ENCODE data around the gene HAUS3.
"Not testable (repeated sequence)": the region's sequence is repeated elsewhere in the genome, so short reads cannot be mapped to it uniquely, and the experiment has no call there.

Gene HAUS3

DNA sequence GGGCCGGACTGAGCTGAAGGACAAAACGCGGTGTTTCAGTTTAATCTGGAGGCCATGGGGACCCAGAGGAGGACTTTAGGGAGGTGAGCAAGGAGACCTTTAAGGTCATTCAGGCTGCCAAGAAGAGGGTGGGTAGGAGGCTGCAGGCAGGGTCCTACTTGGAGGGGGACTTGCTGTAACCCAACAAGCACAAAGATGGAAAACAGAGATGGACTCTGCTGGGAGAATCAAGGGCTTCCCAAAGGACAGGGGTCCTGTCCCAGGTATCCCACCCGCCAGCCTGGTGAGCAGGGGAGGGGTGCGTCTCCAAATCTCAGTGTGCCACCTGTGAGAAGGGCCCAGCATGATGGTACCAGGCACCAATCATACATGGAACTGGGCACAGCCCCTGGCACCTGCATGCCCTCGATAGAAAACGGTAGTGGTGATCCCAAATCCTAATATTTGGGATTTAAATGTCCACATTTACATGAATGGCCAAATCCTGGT lies 3.9 kb upstream of the HAUS3 start:
- Histone ChIP-seq H3K27ac (no peak overlapping the region), H3K4me3 (no peak overlapping the region), H3K9ac (ENCODE audit: insufficient read length) (no peak overlapping the region), H3K36me3 (ENCODE audit: insufficient read depth, low read length) (no peaks in the 10 kb centered on the region), H3K9me3 (ENCODE audit: low read depth, low read length) (no peaks in the 10 kb centered on the region)
- no peak for DNase-seq (ENCODE audit: low read depth, low spot score)
- TF ChIP-seq EZH2 (IDR thresholded peaks at IDR 0.05) (no peak), FOXP2 (optimal IDR thresholded peaks at IDR 0.05; ENCODE audit: control extremely low read depth, extremely low read length, insufficient read depth) (no peak), POLR2AphosphoS5 (IDR thresholded peaks at IDR 0.05; ENCODE audit: borderline replicate concordance, low read depth, low read length) (no peak)

DNA sequence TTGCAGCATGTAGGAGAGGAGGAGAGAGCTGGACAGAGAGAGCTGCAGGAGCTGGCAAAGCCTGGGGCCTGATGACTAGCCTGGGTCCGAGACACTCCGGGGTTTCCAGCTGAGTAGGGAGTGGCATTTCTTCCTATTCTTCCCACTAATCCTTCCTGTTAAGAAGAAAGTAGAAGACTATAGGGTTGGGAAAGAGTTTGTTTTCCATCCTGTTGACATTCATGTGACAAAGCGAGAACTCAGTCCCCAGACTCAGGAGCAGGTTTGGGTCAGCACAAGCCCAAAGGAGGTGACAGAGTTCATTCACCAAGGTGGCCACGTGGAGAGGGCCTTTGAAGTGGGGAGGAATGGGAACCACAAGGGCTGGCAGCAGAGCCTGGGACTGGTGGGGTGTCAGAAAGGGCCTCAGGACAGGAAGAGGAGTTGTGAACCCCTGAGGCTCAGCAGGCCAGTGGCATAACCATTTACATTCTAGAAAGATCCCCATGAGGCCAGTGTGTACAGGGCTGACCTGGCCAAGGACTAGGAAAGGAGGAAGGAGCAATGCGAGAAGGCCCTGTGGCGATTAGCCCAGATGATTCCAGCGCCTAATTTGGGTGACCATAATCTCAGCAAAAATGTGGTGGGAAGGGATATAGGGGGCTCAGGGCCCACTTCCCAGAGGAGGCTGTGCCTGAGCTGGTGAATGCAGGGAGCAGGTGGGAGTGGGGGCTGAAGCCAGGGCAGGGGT lies 3.3 kb upstream of the HAUS3 start:
- no peak for DNase-seq (ENCODE audit: low read depth, low spot score)
- no peak overlapping the region for H3K9ac ChIP-seq (ENCODE audit: insufficient read length)
- peak overlapping the region; percentile 77 for H3K27ac ChIP-seq
- H3K9me3 ChIP-seq (ENCODE audit: low read depth, low read length): no peaks in the 10 kb centered on the region
- no peak overlapping the region for H3K4me3 ChIP-seq
- TF ChIP-seq POLR2AphosphoS5 (IDR thresholded peaks at IDR 0.05; ENCODE audit: borderline replicate concordance, low read depth, low read length) (no peak), EZH2 (IDR thresholded peaks at IDR 0.05) (no peak), FOXP2 (optimal IDR thresholded peaks at IDR 0.05; ENCODE audit: control extremely low read depth, extremely low read length, insufficient read depth) (no peak)
- H3K36me3 ChIP-seq (ENCODE audit: insufficient read depth, low read length): peaks cover under 1% of the 10 kb centered on the region; the same call in 1 of the 2 replicates

DNA sequence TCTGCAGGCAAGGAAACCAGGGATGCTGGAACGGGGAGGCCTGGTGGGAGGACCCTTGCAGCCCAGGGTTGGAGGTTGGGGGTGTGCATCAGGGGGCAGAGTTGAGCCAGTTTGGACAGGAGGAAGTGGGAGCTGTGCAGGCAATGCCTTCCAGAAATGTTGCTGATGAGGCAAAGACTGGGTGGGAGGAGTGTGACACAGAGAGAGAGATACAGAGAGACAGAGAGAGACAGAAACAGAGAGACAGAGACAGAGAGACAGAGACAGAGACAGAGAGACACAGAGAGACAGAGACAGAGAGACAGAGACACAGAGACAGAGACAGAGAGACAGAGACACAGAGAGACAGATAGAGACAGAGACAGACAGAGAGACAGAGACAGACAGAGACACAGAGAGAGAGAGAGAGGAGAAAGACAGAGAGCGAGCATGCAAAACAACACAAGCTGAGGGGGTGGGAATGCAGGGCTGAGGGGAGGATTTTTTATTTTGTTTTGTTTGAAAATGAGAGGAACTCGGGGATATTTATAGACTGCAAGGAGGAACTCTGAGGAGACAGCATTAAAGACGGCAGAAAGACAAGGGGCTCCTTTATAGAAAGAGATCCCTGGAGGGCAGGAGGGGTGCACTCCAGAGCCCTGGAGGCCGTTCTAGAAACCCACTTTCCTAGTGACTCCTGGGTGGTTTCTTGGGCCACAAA lies 1.9 kb upstream of the HAUS3 start:
- TF ChIP-seq POLR2AphosphoS5 (IDR thresholded peaks at IDR 0.05; ENCODE audit: borderline replicate concordance, low read depth, low read length) (no peak), FOXP2 (optimal IDR thresholded peaks at IDR 0.05; ENCODE audit: control extremely low read depth, extremely low read length, insufficient read depth) (no peak), EZH2 (IDR thresholded peaks at IDR 0.05) (no peak)
- peaks cover 14% of the 10 kb centered on the region for H3K36me3 ChIP-seq (ENCODE audit: insufficient read depth, low read length)
- H3K4me3 ChIP-seq: peak overlapping the region; percentile 18; the same call in 1 of the 2 replicates
- no peak for DNase-seq (ENCODE audit: low read depth, low spot score)
- no peak overlapping the region for H3K9ac ChIP-seq (ENCODE audit: insufficient read length)
- H3K9me3 ChIP-seq (ENCODE audit: low read depth, low read length): no peaks in the 10 kb centered on the region
- peak overlapping the region; percentile 77 for H3K27ac ChIP-seq

DNA sequence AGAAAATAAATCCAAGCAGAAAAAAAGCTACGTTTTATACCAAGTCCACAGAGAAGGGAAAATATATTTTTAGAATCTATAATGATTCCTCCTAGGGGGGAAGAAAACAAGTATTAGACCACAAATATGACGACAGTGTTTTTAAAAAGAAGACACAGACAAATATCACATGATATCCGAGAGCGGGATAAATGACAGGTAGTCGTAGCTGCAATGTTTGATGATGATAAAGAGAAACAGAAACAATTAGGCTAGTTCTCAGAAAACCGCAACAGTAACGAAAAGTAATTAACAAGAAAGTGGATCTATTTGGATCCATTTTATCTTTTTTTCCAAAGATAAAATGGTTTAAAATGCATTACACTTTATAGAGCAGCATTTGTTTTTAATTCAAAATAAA lies 918 bp downstream of the HAUS3 start:
- H3K4me3 ChIP-seq: peak overlapping the region; percentile 87
- TF ChIP-seq POLR2AphosphoS5 (IDR thresholded peaks at IDR 0.05; ENCODE audit: borderline replicate concordance, low read depth, low read length) (no peak), FOXP2 (optimal IDR thresholded peaks at IDR 0.05; ENCODE audit: control extremely low read depth, extremely low read length, insufficient read depth) (no peak), EZH2 (IDR thresholded peaks at IDR 0.05) (no peak)
- peak overlapping the region; percentile 74 for H3K9ac ChIP-seq (ENCODE audit: insufficient read length)
- H3K27ac ChIP-seq: no peak overlapping the region
- no peak for DNase-seq (ENCODE audit: low read depth, low spot score)
- H3K36me3 ChIP-seq (ENCODE audit: insufficient read depth, low read length): peaks cover 36% of the 10 kb centered on the region
- H3K9me3 ChIP-seq (ENCODE audit: low read depth, low read length): no peaks in the 10 kb centered on the region

DNA sequence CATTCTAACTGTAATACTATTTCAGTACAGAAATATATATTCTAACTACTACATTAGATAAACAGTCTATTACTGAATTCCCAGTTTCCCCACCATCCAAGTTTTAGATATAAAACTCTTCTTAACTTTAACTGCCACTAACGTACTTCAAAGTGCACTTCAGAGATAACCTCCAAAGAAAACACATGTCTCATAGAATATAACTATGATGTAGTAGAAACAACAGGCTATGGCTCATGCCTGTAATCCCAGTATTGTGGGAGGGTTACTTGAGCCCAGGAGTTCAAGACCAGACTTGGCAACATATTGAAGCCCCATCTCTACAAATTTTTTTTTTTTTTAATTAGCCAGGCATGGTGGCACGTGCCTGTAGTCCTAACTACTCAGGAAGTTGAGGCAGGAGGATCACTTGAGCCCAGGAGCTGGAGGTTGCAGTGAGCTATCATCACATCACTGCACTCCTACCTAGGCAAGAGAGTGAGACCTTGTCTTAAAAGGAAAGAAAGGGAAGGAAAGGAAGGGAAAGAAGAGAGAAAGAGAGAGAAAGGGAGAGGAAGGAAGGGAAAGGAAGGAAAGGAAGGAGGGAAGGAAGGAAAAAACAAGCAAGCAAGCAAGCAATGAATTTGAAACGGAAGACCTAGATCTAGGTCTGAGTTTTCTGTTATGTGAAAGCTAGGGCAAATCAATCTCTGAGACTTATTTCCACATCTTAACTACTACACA lies 4.8 kb downstream of the HAUS3 start:
- Histone ChIP-seq H3K9ac (ENCODE audit: insufficient read length) (no peak overlapping the region), H3K27ac (no peak overlapping the region), H3K36me3 (ENCODE audit: insufficient read depth, low read length) (peaks cover 59% of the 10 kb centered on the region), H3K4me3 (no peak overlapping the region), H3K9me3 (ENCODE audit: low read depth, low read length) (no peaks in the 10 kb centered on the region)
- DNase-seq (ENCODE audit: low read depth, low spot score): no peak
- no peak for TF ChIP-seq POLR2AphosphoS5 (IDR thresholded peaks at IDR 0.05; ENCODE audit: borderline replicate concordance, low read depth, low read length)
- TF ChIP-seq EZH2 (IDR thresholded peaks at IDR 0.05): no peak

DNA sequence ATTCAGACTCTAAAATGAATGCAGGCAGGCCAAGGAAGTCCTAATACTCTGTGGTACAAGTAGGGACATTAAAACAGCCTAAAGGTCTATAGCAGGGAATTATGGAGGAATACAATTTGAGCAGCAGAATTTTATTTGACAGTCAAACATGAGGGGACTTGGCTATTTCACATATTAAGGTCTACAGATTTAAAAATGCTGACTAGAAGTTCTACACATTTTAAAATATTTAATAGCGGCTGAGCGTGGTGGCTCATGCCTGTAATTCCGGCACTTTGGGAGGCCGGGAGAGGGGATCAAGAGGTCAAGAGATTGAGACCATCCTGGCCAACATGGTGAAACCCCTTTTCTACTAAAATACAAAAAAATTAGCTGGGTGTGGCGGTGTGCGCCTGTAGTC lies 10.8 kb downstream of the HAUS3 start:
- Histone ChIP-seq H3K36me3 (ENCODE audit: insufficient read depth, low read length) (peaks cover 34% of the 10 kb centered on the region), H3K27ac (0 out of 2 replicates have a peak overlapping the region, but pooled peaks have one; percentile 4), H3K9me3 (ENCODE audit: low read depth, low read length) (no peaks in the 10 kb centered on the region), H3K4me3 (no peak overlapping the region), H3K9ac (ENCODE audit: insufficient read length) (no peak overlapping the region)
- TF ChIP-seq EZH2 (IDR thresholded peaks at IDR 0.05): no peak
- no peak for TF ChIP-seq FOXP2 (optimal IDR thresholded peaks at IDR 0.05; ENCODE audit: control extremely low read depth, extremely low read length, insufficient read depth)
- TF ChIP-seq POLR2AphosphoS5 (IDR thresholded peaks at IDR 0.05; ENCODE audit: borderline replicate concordance, low read depth, low read length): no peak
- DNase-seq (ENCODE audit: low read depth, low spot score): no peak

DNA sequence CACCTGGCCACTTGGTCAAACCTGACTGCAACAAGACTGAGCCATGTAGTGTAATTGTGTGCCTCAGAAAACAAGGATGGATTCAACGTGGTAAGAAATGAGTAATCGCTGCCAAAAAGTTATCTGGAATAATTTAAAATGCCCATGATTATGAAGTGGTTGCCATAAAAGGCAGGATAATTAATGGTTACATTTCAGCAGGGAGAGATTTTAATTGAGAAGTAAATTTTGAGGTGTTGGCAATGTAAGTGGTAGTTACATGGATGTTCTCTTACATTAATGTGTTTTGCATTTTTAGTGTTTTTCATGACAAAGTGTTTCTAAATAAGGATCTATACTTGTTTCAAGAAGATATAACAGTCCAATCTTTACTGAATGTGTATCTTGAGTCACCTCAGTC lies 15.7 kb downstream of the HAUS3 start:
- H3K4me3 ChIP-seq: no peak overlapping the region
- DNase-seq (ENCODE audit: low read depth, low spot score): no peak
- H3K36me3 ChIP-seq (ENCODE audit: insufficient read depth, low read length): peaks cover 16% of the 10 kb centered on the region
- TF ChIP-seq POLR2AphosphoS5 (IDR thresholded peaks at IDR 0.05; ENCODE audit: borderline replicate concordance, low read depth, low read length) (no peak), FOXP2 (optimal IDR thresholded peaks at IDR 0.05; ENCODE audit: control extremely low read depth, extremely low read length, insufficient read depth) (no peak)
- no peak overlapping the region for H3K9ac ChIP-seq (ENCODE audit: insufficient read length)
- no peak overlapping the region for H3K27ac ChIP-seq
- no peaks in the 10 kb centered on the region for H3K9me3 ChIP-seq (ENCODE audit: low read depth, low read length)

DNA sequence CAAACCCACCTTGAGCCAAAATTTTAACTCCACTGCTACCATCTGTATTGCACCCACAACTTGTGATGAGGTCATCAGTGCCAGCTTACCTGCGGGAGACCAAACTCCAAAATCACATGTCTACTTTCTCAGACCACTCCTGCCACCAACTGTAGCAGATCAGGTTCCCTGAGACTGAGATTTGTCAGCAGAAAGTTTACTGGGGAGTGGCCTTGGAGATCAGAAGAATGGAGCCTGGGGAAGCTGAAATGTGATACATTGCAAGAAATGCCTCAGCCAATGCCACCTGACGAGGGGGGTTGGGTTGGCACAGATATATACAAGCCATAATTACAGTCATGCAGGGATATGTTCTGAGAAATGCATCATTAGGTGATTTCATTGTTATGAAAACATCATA lies 19.1 kb downstream of the HAUS3 start:
- no peak for DNase-seq (ENCODE audit: low read depth, low spot score)
- Histone ChIP-seq H3K4me3 (no peak overlapping the region), H3K9me3 (ENCODE audit: low read depth, low read length) (no peaks in the 10 kb centered on the region), H3K36me3 (ENCODE audit: insufficient read depth, low read length) (peaks cover 9% of the 10 kb centered on the region; the same call in 1 of the 2 replicates), H3K27ac (no peak overlapping the region), H3K9ac (ENCODE audit: insufficient read length) (no peak overlapping the region)
- TF ChIP-seq FOXP2 (optimal IDR thresholded peaks at IDR 0.05; ENCODE audit: control extremely low read depth, extremely low read length, insufficient read depth) (no peak), POLR2AphosphoS5 (IDR thresholded peaks at IDR 0.05; ENCODE audit: borderline replicate concordance, low read depth, low read length) (no peak), EZH2 (IDR thresholded peaks at IDR 0.05) (no peak)

DNA sequence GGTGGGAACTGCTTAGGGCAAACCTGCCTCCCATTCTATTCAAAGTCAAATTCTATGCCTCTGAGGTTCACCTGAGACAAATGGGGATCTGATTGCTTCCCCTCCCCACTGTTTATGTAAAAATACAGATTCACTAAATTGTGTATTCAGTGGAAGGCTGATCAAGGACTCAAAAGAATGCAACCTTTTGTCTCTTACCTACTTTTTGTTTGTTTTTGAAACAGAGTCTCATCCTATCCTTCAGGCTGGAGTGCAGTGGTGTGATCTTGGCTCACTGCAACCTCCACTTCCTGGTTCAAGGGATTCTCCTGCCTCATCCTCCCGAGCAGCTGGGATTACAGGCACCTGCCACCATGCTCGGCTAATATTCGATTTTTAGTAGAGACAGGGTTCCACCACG lies 20.5 kb downstream of the HAUS3 start:
- H3K9ac ChIP-seq (ENCODE audit: insufficient read length); H3K4me3 ChIP-seq; H3K36me3 ChIP-seq (ENCODE audit: insufficient read depth, low read length); DNase-seq (ENCODE audit: low read depth, low spot score); H3K9me3 ChIP-seq (ENCODE audit: low read depth, low read length); H3K27ac ChIP-seq: not testable (repeated sequence)

All from SK-N-MC (cell line).